ENCODE measurements around the gene MIPOL1. TPM values are rescaled to one million over a fixed set of nuclear protein-coding genes. Genes with fewer than 3 reads are reported as not detected.

The MIPOL1 gene
- total RNA-seq, 6 experiments from 2014 or later = 6.5 to 7.7 (median 6.8) TPM

DNA sequence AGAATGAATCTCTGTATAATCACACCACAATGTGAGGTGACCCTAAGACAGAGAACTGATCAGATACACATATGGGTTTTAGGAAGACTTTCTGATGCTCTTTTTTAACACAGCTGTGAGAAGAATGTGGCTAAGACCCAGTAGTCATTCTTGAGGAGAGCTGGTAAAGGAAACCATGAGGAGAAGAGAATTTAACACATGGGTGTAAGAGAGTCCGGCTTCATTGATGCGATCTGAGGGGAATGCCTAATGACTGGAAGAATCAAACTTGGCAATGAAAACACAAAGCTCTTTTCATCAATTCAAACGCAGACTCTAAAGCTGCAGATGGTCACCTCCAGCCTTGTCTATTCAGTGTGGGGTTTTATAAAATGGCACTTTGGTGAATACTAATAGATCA lies 318.0 kb downstream of the MIPOL1 start:
- no peak overlapping the region for H3K27ac Mint-ChIP-seq
- no peaks in the 10 kb centered on the region for H3K4me1 Mint-ChIP-seq (ENCODE audit: low read depth)
- H3K36me3 Mint-ChIP-seq (ENCODE audit: low read depth) = no peaks in the 10 kb centered on the region
- DNase-seq = no peak
- no peak overlapping the region for H3K4me3 Mint-ChIP-seq
- H3K9me3 Mint-ChIP-seq = no peaks in the 10 kb centered on the region
- no peak for TF ChIP-seq CTCF (IDR thresholded peaks at IDR 0.05)
- H3K27me3 Mint-ChIP-seq (ENCODE audit: insufficient read depth) = no peaks in the 10 kb centered on the region

DNA sequence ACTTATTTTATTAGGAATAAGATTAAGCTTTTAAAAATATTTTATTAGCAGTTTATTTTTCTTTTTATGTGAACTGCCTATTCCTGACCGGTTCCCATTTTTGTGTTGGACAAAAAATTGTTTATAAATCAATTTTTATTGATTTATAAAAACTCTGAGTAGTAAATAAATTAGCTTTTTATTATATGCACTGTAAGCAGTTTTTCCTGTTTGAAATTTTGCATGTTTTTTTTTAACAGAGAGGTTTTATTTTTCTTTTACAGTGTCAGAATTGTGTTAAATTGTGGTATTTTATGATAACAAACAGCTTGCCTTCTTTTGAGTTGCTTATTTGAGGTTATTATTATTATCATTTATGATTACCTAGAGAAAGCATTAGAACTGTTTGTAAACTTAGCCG lies 329.3 kb downstream of the MIPOL1 start:
- Mint-ChIP-seq H3K27me3 (ENCODE audit: insufficient read depth) (no peaks in the 10 kb centered on the region), H3K36me3 (ENCODE audit: low read depth) (no peaks in the 10 kb centered on the region), H3K9me3 (no peaks in the 10 kb centered on the region), H3K4me3 (no peak overlapping the region), H3K27ac (no peak overlapping the region), H3K4me1 (ENCODE audit: low read depth) (no peaks in the 10 kb centered on the region)
- no peak for DNase-seq
- no peak for TF ChIP-seq CTCF (IDR thresholded peaks at IDR 0.05)

DNA sequence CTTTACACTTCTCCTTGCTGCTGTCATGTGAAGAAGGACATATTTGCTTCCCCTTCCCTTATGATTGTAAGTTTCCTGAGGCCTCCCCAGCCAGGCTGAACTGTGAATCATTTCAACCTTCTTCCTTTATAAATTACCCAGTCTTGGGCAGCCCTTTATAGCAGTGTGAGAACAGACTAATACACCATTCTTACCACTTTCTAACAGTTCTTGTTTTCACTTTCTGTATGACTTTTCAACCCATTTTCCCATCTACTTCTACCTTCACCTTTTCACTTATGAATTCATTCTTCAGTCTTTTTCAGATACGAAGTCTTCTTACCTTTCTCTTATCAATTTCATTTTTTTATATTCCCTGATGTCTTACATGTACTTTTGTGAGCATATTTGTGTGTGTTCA lies 342.3 kb downstream of the MIPOL1 start:
- Mint-ChIP-seq H3K4me1 (ENCODE audit: low read depth) (no peaks in the 10 kb centered on the region), H3K27ac (no peak overlapping the region), H3K27me3 (ENCODE audit: insufficient read depth) (no peaks in the 10 kb centered on the region; the same call in 1 of the 2 replicates), H3K9me3 (no peaks in the 10 kb centered on the region), H3K4me3 (no peak overlapping the region), H3K36me3 (ENCODE audit: low read depth) (no peaks in the 10 kb centered on the region)
- no peak for DNase-seq
- TF ChIP-seq CTCF (IDR thresholded peaks at IDR 0.05) = no peak

DNA sequence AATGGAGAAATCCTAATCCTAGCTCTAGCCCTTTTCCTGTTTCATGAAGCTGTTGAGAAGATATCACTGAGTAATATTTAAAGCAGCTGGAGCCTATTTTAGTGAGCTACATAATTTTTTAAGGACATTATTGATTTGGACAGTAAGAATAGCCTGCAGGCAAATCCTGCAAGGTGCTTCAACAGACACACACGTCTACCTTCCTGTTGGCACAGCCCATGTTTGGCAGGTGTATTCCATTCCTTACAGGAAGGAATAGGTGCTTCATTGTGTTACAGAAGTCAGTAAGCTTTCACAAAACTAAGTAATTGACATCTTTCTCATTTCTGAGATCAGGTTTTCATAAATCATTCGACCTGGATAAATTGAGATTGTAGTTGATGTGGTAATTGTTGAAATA lies 346.7 kb downstream of the MIPOL1 start:
- Mint-ChIP-seq H3K4me3 (no peak overlapping the region), H3K9me3 (no peaks in the 10 kb centered on the region), H3K4me1 (ENCODE audit: low read depth) (0 out of 2 replicates have a peak, but pooled peaks cover 4% of the 10 kb centered on the region), H3K36me3 (ENCODE audit: low read depth) (no peaks in the 10 kb centered on the region), H3K27me3 (ENCODE audit: insufficient read depth) (no peaks in the 10 kb centered on the region), H3K27ac (no peak overlapping the region)
- DNase-seq = no peak
- no peak for TF ChIP-seq CTCF (IDR thresholded peaks at IDR 0.05)

DNA sequence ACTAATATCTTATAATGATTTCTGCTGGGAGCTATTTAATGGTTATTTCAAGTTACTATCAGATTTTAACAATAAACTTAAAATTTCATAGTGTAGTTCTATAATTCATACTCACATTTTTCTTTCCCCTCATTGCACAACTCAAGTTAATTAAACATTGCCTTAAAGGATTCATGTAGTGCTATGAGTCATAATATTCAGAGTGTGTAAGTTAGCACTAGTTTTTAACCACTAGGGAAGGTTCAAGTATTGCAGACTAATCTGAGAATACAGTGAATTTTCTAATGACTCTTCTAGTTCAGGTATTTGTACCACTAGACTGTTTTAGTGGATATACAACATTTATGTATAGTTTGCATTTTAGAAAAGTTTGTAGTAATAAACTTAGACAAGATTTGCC lies 347.4 kb downstream of the MIPOL1 start:
- no peak for DNase-seq
- Mint-ChIP-seq H3K9me3 (no peaks in the 10 kb centered on the region), H3K4me3 (no peak overlapping the region), H3K27me3 (ENCODE audit: insufficient read depth) (no peaks in the 10 kb centered on the region), H3K36me3 (ENCODE audit: low read depth) (no peaks in the 10 kb centered on the region), H3K27ac (no peak overlapping the region), H3K4me1 (ENCODE audit: low read depth) (0 out of 2 replicates have a peak, but pooled peaks cover 4% of the 10 kb centered on the region)
- no peak for TF ChIP-seq CTCF (IDR thresholded peaks at IDR 0.05)

All from HFFc6 (cell line).